ENCODE data around the gene CCDC60.

DNA sequence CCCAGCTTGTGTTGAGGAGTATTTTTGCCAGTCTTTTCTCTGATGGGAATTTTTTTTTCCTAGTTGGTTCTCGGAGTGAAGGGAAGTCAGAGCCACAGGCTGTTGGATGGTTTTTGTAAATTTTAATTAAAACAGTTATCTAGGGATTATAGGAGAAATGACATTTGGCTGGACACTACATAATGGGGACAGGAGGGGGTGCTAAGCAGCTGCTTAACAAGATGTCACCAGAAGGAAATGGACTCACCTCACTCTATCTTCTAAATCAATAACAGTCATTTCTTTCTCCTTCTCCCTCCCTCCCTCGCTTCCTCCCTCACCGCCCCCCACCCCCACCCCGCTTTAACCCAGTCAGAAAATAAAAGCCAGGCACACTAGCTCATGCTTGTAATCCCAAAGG, 165.7 kb downstream of the CCDC60 start:
- TF ChIP-seq, protein P1, sequence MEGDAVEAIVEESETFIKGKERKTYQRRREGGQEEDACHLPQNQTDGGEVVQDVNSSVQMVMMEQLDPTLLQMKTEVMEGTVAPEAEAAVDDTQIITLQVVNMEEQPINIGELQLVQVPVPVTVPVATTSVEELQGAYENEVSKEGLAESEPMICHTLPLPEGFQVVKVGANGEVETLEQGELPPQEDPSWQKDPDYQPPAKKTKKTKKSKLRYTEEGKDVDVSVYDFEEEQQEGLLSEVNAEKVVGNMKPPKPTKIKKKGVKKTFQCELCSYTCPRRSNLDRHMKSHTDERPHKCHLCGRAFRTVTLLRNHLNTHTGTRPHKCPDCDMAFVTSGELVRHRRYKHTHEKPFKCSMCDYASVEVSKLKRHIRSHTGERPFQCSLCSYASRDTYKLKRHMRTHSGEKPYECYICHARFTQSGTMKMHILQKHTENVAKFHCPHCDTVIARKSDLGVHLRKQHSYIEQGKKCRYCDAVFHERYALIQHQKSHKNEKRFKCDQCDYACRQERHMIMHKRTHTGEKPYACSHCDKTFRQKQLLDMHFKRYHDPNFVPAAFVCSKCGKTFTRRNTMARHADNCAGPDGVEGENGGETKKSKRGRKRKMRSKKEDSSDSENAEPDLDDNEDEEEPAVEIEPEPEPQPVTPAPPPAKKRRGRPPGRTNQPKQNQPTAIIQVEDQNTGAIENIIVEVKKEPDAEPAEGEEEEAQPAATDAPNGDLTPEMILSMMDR (IDR thresholded peaks at IDR 0.05): no peak
- TF ChIP-seq POLR2A (IDR thresholded peaks at IDR 0.05) (no peak), POLR2AphosphoS5 (IDR thresholded peaks at IDR 0.05) (no peak)
